GM19240 (cell line): ENCODE measurements around the gene SMKR1.
"Not testable (repeated sequence)": the region's sequence is repeated elsewhere in the genome, so short reads cannot be mapped to it uniquely, and the experiment has no call there.

Experiments
- DNase-seq: peaks from one replicate; pipeline ENCODE4 v3.0.0; 2011; ENCODE audit warnings: low spot score; ENCODE audit not compliant: insufficient read length

The SMKR1 gene

DNA sequence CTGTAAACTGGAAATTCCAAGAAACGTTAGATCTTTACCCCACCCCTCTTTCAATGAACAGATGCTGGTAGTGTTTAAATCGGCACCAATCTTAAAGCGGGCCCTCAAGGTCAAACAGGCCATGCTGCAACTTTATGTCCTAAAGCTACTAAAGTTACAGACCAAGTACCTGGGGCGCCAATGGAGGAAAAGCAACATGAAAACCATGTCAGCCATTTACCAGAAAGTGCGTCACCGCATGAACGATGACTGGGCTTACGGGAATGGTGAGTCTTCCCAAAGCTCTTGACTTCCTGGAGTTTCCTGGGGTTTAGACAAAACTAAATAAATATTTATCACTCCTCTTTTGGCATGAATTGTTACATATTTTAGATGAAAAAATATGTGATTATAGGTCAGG, 19.6 kb upstream of the SMKR1 start:
- DNase-seq = no peak

- no peak for DNase-seq
Measured at GRCh38 chr7:129489491-129489890, 12.8 kb upstream of the SMKR1 start.

DNA sequence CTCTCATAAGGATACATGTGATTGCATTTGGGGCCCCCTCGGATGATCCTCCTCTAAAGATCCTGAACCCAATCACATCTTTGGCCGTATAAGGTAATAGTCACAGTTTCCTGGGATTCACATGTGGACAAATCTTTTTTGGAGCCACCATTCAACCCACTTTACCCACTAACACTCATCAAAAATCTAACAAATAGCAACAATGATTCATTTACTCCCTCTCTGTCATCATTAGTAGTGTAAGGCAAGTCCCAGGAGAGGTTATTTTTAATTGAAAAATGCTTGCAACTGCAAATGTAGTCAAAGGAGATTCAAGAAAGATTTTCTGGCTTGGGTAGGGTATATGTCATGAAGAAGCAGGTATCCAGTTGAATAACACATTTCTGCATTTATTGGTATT, 9.9 kb upstream of the SMKR1 start:
- no peak for DNase-seq

DNA sequence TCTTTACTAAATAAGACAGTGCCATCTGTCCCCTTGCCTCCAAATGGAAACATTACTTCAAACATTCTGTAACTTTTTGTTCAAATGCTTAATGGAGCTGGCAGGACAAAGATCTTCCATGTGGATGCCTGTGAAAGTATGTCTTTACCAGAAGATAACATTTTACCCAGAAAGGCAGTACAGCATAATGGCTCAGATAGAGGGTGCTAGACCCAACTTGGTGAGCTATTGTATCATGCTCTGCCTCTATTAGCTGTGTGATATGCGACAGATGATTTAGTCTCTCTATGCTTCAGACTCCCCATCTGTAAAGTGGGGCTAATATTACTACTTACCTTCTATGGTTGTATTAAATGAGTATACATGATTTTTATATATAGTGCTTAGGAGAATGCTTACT, 8.8 kb upstream of the SMKR1 start:
- no peak for DNase-seq

DNA sequence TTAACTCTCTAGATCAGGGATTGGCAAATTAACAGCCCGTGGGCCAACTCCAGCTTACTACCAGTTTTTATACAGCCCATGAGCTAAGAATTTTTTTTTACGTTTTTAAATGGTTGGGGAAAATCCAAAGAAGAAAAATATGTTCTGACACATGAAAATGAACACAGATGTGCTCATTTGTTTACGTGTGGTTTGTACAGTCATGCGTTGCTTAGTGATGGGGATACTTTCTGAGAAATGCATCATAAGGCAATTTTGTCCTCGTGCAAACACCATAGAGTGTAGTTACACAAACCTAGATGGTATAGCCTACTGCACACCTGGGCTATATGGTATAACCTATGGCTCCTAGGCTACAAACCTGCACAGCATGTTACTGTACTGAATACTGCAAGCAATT, 8.3 kb upstream of the SMKR1 start:
- DNase-seq = no peak

DNA sequence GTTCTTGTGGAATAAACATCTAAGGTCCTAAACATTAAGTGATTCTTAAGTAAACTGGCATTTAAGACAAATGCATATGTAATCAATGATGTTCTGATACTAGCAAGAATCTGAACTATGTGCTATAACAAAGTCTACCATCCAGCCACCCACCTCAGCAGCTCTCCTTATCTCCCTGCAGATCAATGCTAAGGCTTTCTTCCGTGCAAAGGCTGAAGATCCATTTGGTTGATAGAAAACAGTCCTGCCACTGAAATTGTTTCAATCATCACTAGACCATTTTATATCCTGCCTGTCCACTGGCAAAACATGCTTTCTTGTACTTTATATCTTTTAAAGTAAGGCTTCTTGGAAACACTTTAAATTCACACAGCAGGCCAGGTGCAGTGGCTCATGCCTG, 6.3 kb upstream of the SMKR1 start:
- DNase-seq = no peak

DNA sequence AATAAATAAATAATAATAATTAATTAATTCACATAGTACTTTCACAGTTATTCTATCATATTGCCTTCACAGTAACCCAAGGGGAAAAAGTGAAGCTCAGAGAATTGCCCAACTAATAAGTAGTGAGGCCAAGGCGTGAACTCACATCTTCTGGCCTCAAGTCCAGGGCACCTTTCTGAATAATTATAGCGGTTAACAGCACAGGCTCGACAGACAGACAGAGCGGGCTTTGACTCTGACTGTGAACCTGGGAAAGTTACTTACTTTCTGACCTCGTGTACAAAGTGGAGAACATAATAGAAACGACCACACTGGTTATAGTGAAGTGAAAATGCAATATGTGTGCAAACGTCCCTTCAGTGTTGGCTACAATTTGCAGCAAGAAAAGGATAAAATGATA, 5.7 kb upstream of the SMKR1 start:
- DNase-seq = no peak

GRCh38 chr7:129497156-129497555, 5.2 kb upstream of the SMKR1 start:
- no peak for DNase-seq

GRCh38 chr7:129498021-129498420, 4.3 kb upstream of the SMKR1 start:
- no peak for DNase-seq

DNA sequence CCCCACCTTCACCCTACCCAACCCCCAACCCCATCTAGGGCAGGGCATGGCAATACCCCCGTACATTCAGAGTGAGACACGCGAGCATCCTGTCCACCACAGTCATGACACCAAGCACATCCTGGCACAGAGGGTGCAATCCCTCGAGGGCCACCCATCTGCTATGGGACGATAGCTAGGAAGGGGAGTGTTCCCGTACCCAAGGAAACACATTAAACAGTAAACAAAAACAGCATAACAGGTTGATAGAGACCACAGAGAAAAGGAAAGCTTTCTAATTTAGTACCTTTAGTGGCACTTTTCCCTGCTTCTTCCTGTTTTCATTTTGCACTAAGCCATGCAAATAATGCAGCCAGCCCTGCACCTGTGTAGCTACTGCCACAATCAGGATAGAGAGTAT, 2.3 kb upstream of the SMKR1 start:
- DNase-seq = no peak

GRCh38 chr7:129502708-129503685, 666 bp downstream of the SMKR1 start:
- no peak for DNase-seq

GRCh38 chr7:129503725-129504124, 1.4 kb downstream of the SMKR1 start:
- DNase-seq = no peak

GRCh38 chr7:129512192-129512591, 9.9 kb downstream of the SMKR1 start:
- no peak for DNase-seq

GRCh38 chr7:129513546-129513945, 11.2 kb downstream of the SMKR1 start:
- DNase-seq = no peak

DNA sequence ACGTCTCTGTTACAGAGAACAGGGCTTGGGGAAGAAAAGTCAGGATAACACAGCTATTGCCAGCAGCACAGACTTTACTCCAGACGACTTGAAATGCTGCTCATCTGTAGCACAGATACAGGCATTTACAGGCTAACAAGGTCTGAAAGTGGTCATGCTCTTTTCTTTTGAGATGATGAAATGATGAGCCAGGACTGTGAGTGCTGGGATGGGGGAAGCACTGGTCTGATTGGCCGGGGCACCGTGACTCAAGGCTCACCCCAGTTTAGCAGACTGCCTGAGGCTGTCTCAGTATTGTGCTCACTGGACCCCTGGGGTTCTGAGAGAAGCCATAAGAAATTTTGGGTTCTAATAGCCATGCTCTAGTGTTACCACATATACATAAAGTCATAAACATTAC, 12.4 kb downstream of the SMKR1 start:
- no peak for DNase-seq

GRCh38 chr7:129515381-129515780, 13.1 kb downstream of the SMKR1 start:
- DNase-seq = no peak

DNA sequence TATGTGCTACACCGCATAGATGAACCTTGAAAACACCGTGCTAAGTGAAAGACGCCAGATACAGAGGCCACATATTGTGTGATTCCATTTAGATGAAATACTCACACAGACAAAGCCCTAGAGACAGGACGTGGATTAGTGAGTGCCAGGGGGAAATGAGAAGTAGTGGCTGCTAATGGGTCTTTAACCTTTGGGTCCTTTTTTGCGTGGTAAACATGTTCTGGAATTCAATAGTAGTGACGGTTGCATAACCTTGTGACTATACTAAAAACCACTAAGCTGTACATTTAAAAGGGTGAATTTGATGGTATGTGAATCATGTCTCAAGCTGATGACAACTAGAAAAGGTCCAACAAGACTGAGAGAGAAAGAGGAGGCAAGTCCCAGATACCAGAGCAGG, 15.6 kb downstream of the SMKR1 start:
- DNase-seq = no peak

DNA sequence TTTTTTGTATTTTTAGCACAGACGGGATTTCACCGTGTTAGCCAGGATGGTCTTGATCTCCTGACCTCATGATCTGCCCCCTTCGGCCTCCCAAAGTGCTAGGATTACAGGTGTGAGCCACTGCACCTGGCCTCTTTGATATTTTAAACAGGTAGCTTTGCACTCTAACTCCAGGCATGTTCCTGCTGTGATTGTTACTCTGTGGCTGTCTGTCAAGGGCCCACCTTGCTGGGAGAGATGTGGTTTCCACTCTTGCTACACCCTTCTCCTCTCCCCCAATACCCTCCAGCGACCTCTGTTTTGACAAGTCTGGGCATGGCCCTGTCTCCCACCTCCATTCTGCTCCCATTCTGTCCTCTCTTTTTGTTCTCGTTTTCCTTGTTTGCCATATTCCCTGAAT, 17.1 kb downstream of the SMKR1 start:
- DNase-seq = no peak

DNA sequence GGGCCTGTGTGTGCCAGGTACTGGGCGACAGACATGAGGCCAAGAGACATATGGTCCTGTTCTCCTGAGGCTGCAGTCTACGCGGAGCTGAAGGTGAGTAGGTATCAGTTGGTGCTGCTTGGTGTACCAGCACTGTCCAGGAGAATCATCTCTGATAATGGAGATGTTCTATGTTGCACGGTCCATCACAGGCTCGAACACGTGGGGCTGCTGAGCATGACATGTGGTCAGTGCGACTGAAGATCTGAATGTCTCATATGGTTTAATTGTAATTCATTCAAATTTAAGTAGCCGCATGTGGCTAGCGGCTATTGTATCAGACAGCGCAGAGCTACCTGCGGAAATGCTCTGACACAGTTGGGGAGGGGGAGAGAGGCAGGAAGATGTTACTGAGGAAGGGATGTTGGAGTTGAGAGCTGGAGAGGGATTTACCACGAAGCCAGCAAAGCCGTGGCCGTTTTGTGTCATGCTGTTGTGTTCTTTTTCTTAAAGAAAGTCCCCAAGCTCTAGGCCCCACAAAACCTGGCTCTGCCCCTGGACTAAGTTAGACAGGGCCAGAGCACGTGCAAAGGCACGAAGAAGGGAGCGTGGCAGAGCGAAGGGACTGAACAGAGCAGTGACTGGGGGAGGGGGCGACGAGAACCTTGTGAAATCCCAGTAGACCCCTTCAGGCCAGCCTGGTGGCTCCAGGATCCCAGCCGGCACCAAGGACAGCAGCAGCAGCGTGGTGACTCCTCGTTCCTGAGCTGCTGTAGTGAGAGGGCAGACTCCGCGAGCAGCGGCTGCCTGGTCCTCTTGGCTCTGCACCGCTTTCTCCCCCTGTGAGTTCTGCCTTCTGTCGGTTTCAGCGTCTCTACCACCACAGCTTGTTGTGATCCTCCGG, 20.0 kb downstream of the SMKR1 start:
- DNase-seq = no peak

- no peak for DNase-seq
Measured at GRCh38 chr7:129522971-129523340, 20.6 kb downstream of the SMKR1 start.

DNA sequence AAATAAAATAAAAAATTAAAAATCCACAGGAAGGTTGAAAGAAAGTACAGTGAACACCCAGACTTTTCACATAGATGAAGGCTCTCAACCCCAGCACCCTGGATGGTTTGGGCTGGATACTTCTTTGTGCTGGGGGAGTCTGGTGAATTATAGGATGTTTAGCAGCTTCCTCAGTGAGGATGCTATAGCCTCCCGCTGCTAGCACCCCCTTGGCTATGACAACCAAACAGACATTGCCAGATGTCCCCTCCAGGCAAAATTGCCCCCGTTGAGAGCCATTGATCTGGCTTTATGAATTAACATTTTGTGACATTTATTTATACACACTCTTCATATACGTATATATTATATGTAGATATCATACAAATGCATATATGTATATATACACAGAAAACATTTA, 21.6 kb downstream of the SMKR1 start:
- no peak for DNase-seq

DNA sequence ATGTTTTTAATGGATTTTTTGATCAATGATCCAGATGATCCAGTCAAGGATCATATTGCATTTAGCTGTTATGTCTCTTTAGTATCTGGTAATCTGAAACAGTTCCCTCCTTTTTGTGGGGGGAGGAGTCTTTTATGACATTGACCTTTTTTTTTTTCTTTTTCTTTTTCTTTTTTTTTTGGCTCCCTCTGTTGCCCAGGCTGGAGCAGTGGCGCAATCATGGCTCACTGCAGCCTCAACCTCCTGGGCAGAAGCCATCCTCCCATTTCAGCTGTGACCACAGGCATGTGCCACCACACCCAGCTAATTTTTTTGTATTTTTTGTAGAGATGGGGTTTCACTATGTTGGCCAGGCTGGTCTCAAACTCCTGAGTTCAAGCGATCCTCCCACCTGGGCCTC, 22.1 kb downstream of the SMKR1 start:
- not testable (repeated sequence) for DNase-seq
